ENCODE results near the gene BICDL1. TPM values are rescaled to one million over a fixed set of nuclear protein-coding genes. Genes with fewer than 3 reads are reported as not detected.

Gene BICDL1
- total and polyA plus RNA-seq, 10 of the 15 experiments (the other 5 are each of a cell fraction or from before 2014, with no cell fraction given): 0.72 to 12.3 (median 4.2) TPM

DNA sequence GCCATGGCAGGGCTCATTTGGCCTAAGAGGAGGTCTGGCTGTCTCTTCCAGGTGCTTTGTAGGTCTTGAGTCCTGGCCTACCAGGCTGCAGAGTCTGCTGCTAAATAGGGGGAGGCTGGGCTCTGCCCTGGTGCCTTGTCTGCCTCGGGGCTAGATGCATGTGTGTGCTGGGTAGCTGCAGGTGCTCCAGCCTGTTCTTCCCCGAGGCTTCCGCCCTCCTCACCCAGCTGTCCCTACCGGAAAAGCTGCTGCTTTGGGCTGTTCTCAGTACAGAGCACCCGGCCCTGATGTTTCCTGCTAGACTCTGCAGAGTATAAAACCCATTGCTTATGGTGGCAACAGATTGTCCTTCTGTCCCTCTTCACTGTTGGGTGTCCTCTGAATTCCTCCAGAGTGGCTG is 89.8 kb downstream of the BICDL1 start:
- DNase-seq (ENCODE audit: low read depth, low spot score) (no peak), ATAC-seq (no peak), FAIRE-seq (no peak)
- Histone ChIP-seq H3K4me1 (ENCODE audit: control insufficient read depth, insufficient read depth, low read length) (no peaks in the 10 kb centered on the region), H3K79me2 (ENCODE audit: control insufficient read depth, insufficient read depth, low read length) (no peaks in the 10 kb centered on the region), H3K27me3 (replicated peaks in 1 of 2; ENCODE audit: control insufficient read depth in 2 of 2, insufficient read depth in 2 of 2, low read length in 1 of 2) (no peaks in the 10 kb centered on the region), H3K9me3 (replicated peaks; ENCODE audit: control insufficient read depth, insufficient read depth, low read length) (no peaks in the 10 kb centered on the region), H3K27ac (ENCODE audit: control insufficient read depth, insufficient read depth) (no peak overlapping the region), H3K4me2 (ENCODE audit: control insufficient read depth, insufficient read depth) (no peak overlapping the region), H4K20me1 (ENCODE audit: control insufficient read depth, insufficient read depth) (no peaks in the 10 kb centered on the region), H3K9ac (ENCODE audit: control insufficient read depth, insufficient read depth, low read length) (no peak overlapping the region), H3K4me3 (no peak overlapping the region), H3K36me3 (ENCODE audit: control insufficient read depth in 2 of 2, insufficient read depth in 2 of 2, low read length in 1 of 2) (no peaks in the 10 kb centered on the region), H2AFZ (ENCODE audit: control insufficient read depth, low read depth, low read length) (no peak overlapping the region)
- ChIA-PET SMC1A (ENCODE audit: uncharacterized antibody, unreplicated experiment) (no interaction called here), CTCF (interaction anchor here (1.1 to 1.2 kb wide), 2 partner anchors 166 to 338 kb away, joined by 3 read pairs; no protein-coding TSS in a partner anchor), RAD21 (ENCODE audit: unreplicated experiment) (no interaction called here), POLR2A (no interaction called here)
- intact Hi-C loops (cut with micrococcal nuclease; ENCODE audit: unreplicated experiment): no loop called here
- in situ Hi-C loops (cut with MboI): no loop called here
- TF ChIP-seq RB1 (IDR thresholded peaks at IDR 0.05; ENCODE audit: borderline replicate concordance): no peak
- TF ChIP-seq STAT1 (conservative IDR thresholded peaks at IDR 0.05): no peak
- no TSS peak for BruUV-seq (replicated peaks)
- 48% methylated on average over 5 of the region's 5 CpGs for WGBS (ENCODE audit: insufficient coverage, insufficient replicate concordance, low lambda C conversion rate, missing lambda C conversion rate)

DNA sequence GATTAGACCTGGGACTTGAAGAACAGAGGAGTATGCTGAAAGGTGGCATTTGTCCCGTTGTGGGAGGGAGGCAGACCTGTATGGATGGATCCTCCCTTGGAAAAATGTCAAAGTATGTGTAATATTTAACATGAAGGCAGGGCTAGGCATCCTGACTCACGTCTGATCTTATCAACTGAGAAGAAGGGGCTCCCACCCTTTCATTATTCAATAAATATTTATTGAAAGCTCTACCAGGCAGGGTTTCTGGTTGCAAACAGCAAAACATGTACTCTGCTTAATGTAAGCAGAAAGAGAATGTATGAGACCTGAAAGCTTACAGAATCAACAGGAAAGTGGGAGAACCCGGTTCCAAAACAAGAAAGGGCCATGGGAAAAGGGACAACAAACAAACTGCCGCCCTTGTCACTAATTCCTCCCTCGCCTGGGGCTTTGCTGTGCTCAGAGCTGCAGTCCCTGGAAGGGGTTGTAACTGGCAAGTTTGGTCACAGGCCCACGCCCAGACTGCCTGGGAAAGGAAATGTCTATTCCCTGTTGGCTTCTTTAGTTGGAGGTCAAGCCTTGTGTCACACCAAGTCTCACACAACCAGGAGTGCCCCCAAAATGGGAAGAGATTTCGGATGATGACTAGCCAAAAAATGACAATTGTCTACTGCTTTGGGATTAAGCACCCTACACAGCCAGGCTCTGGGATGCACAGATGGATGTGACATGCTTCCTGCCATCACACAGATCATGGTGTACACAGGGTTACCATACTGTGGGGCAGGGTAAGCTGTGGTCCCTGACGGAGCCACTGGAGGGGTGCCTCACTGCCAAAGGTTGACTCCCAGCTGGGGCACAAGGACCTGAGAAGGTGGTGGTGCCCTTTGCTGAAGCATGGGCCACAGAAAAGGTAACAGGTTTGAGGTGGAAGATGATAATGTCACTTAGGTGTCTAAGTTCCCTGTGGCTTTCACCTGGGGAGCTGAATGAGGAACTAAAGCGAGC is 90.7 kb downstream of the BICDL1 start:
- ChIA-PET RAD21 (ENCODE audit: unreplicated experiment) (no interaction called here), POLR2A (no interaction called here), SMC1A (ENCODE audit: uncharacterized antibody, unreplicated experiment) (interaction anchor here (1.2 kb wide), 1 partner anchor 11 kb away, joined by 3 read pairs; no protein-coding TSS in a partner anchor), CTCF (interaction anchor here (1.2 to 1.4 kb wide), 3 partner anchors 13 to 339 kb away, joined by 3 to 4 read pairs (median 3); partner anchors contain the start of gene RPLP0)
- in situ Hi-C loops (cut with MboI): no loop called here
- TF ChIP-seq CBX3 (IDR thresholded peaks at IDR 0.05; ENCODE audit: borderline replicate concordance, low read depth) (no peak), CREB1 (IDR thresholded peaks at IDR 0.05; ENCODE audit: low read depth) (no peak), GABPA (IDR thresholded peaks at IDR 0.05; ENCODE audit: low read depth) (no peak), BACH1 (IDR thresholded peaks at IDR 0.05; ENCODE audit: borderline replicate concordance) (no peak), PAX8 (IDR thresholded peaks at IDR 0.05) (no peak)
- Histone ChIP-seq H3K9me3 (replicated peaks; ENCODE audit: control insufficient read depth, insufficient read depth, low read length) (no peaks in the 10 kb centered on the region), H3K4me2 (ENCODE audit: control insufficient read depth, insufficient read depth) (no peak overlapping the region), H3K9ac (ENCODE audit: control insufficient read depth, insufficient read depth, low read length) (no peak overlapping the region), H2AFZ (ENCODE audit: control insufficient read depth, low read depth, low read length) (no peak overlapping the region), H3K4me1 (ENCODE audit: control insufficient read depth, insufficient read depth, low read length) (no peaks in the 10 kb centered on the region), H3K27ac (ENCODE audit: control insufficient read depth, insufficient read depth) (no peak overlapping the region), H3K27me3 (replicated peaks in 1 of 2; ENCODE audit: control insufficient read depth in 2 of 2, insufficient read depth in 2 of 2, low read length in 1 of 2) (no peaks in the 10 kb centered on the region), H4K20me1 (ENCODE audit: control insufficient read depth, insufficient read depth) (no peaks in the 10 kb centered on the region), H3K36me3 (ENCODE audit: control insufficient read depth in 2 of 2, insufficient read depth in 2 of 2, low read length in 1 of 2) (no peaks in the 10 kb centered on the region), H3K4me3 (no peak overlapping the region), H3K79me2 (ENCODE audit: control insufficient read depth, insufficient read depth, low read length) (no peaks in the 10 kb centered on the region)
- FAIRE-seq (no peak), ATAC-seq (no peak), DNase-seq (ENCODE audit: low read depth, low spot score) (no peak)
- BruUV-seq (replicated peaks): no TSS peak
- WGBS (ENCODE audit: insufficient coverage, insufficient replicate concordance, low lambda C conversion rate, missing lambda C conversion rate): 49% methylated on average over 9 of the region's 9 CpGs
- intact Hi-C loops (cut with micrococcal nuclease; ENCODE audit: unreplicated experiment): loop anchor here (10.0 kb wide), 2 partner anchors 65 to 145 kb away; no protein-coding TSS in a partner anchor
